Spleen (tissue), 7 donors: ENCODE measurements around the gene KIAA1614.

ENCODE experiments used
- POLR2A ChIP-seq, 3 donors: fragments of 450-650 bp; IDR thresholded peaks; one replicate each; pipeline ENCODE4 v1.5.1; 2017; ENCODE audit warnings: antibody characterized with exemption in 3 of 3, mild to moderate bottlenecking in 1 of 3
- TF ChIP-seq, protein P1 (sequence below), 11 experiments: fragments of 200-600 bp in 7 of 11; fragments of 450-650 bp in 4 of 11; sonication (generic) in 4 of 11; IDR thresholded peaks in 8 of 11; conservative IDR thresholded peaks in 3 of 11; 1 replicate in 7 of 11; 2 replicates in 4 of 11; pipeline versions ENCODE4 v1.4.0 to v1.8.0; 2016 to 2021; ENCODE audit warnings: antibody characterized with exemption in 11 of 11, inconsistent platforms in 4 of 11, mild to moderate bottlenecking in 1 of 11
- donor health status: DM: no; HTN: no; CAD: no; lungs with moderate emphysema.
- donor health status: DM: no; HTN: no; CAD: no.
- donor health status: DM: no; HTN: no; CAD: no.

DNA sequence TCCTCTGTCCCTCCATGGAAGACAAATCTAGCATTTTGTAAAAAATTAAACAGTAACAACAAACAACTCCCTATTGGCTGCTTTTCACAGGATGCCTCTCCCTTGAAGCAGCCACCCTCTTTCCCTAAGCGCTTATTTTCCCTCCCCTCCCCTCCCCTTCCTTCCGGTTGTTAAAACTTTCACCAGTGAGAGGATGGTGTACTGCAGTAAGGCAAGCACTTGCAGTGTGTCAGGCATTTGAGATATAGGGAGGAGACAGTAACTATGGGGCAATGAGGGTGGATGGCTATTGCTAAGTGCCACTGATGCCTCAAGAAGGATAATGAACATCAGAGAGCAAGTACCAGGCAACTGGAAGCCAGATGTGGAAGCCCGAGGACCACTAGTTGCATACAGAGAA, 19.1 kb upstream of the KIAA1614 start:
- TF ChIP-seq, protein P1, sequence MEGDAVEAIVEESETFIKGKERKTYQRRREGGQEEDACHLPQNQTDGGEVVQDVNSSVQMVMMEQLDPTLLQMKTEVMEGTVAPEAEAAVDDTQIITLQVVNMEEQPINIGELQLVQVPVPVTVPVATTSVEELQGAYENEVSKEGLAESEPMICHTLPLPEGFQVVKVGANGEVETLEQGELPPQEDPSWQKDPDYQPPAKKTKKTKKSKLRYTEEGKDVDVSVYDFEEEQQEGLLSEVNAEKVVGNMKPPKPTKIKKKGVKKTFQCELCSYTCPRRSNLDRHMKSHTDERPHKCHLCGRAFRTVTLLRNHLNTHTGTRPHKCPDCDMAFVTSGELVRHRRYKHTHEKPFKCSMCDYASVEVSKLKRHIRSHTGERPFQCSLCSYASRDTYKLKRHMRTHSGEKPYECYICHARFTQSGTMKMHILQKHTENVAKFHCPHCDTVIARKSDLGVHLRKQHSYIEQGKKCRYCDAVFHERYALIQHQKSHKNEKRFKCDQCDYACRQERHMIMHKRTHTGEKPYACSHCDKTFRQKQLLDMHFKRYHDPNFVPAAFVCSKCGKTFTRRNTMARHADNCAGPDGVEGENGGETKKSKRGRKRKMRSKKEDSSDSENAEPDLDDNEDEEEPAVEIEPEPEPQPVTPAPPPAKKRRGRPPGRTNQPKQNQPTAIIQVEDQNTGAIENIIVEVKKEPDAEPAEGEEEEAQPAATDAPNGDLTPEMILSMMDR (IDR thresholded peaks at IDR 0.05 in 8 of 11, conservative IDR thresholded peaks at IDR 0.05 in 3 of 11), result no peak
- TF ChIP-seq POLR2A (IDR thresholded peaks at IDR 0.05), result no peak
